ENCODE data around the gene SLC48A1. TPM values are rescaled to one million over a fixed set of nuclear protein-coding genes. Genes with fewer than 3 reads are reported as not detected.

Gene SLC48A1
- polyA plus RNA-seq, 1 donor from 2014 or later, result 8.0 TPM

GRCh38 chr12:47823422-47824086 is 50.5 kb downstream of the SLC48A1 start:
- H3K27ac ChIP-seq (ENCODE audit: low read length), result no peak overlapping the region

GRCh38 chr12:47824198-47824597 is 51.2 kb downstream of the SLC48A1 start:
- Histone ChIP-seq H3K79me2 (replicated peaks; ENCODE audit: insufficient read depth, low read length) (peaks cover 13% of the 10 kb centered on the region), H3K9me2 (ENCODE audit: insufficient read depth, low read length) (no peaks in the 10 kb centered on the region), H3K36me3 (ENCODE audit: insufficient read depth, low read length) (no peaks in the 10 kb centered on the region), H4K20me1 (ENCODE audit: insufficient read depth) (no peaks in the 10 kb centered on the region), H3K9ac (ENCODE audit: low read length) (no peak overlapping the region), H3K27ac (ENCODE audit: low read length) (no peak overlapping the region), H3F3A (ENCODE audit: insufficient read depth, low read length, poor library complexity, severe bottlenecking) (no peaks in the 10 kb centered on the region), H3K9me3 (ENCODE audit: low read length) (no peaks in the 10 kb centered on the region), H3K4me2 (ENCODE audit: low read length) (no peak overlapping the region), H2AFZ (ENCODE audit: low read depth, low read length) (no peak overlapping the region), H3K4me3 (ENCODE audit: low read length) (no peak overlapping the region), H3K27me3 (ENCODE audit: insufficient read depth, low read depth, low read length) (no peaks in the 10 kb centered on the region)
- TF ChIP-seq MXI1 (conservative IDR thresholded peaks at IDR 0.05; ENCODE audit: poor library complexity, severe bottlenecking) (no peak), RAD21 (conservative IDR thresholded peaks at IDR 0.05) (no peak), EZH2 (IDR thresholded peaks at IDR 0.05; ENCODE audit: borderline replicate concordance, insufficient read depth, low read length, poor library complexity, severe bottlenecking) (no peak), CTCF (IDR thresholded peaks at IDR 0.05; ENCODE audit: poor library complexity, severe bottlenecking) (no peak), TAF1 (IDR thresholded peaks at IDR 0.05; ENCODE audit: low read depth) (no peak), POLR2AphosphoS5 (IDR thresholded peaks at IDR 0.05) (no peak), SMC3 (conservative IDR thresholded peaks at IDR 0.05; ENCODE audit: poor library complexity) (no peak), EP300 (conservative IDR thresholded peaks at IDR 0.05; ENCODE audit: poor library complexity, severe bottlenecking) (no peak), REST (IDR thresholded peaks at IDR 0.05; ENCODE audit: borderline replicate concordance) (no peak)

More at GRCh38 chr12:47823422-47824086, 50.5 kb downstream of the SLC48A1 start:
- H3K79me2 ChIP-seq (replicated peaks; ENCODE audit: insufficient read depth, low read length), result peaks cover 13% of the 10 kb centered on the region
- H2AFZ ChIP-seq (ENCODE audit: low read depth, low read length), result no peak overlapping the region
- H4K20me1 ChIP-seq (ENCODE audit: insufficient read depth), result no peaks in the 10 kb centered on the region
- H3K9me3 ChIP-seq (ENCODE audit: low read length), result no peaks in the 10 kb centered on the region
- no peak overlapping the region for H3K4me2 ChIP-seq (ENCODE audit: low read length)
- no peak overlapping the region for H3K9ac ChIP-seq (ENCODE audit: low read length)
- no peaks in the 10 kb centered on the region for H3K9me2 ChIP-seq (ENCODE audit: insufficient read depth, low read length)
- no peaks in the 10 kb centered on the region for H3K27me3 ChIP-seq (ENCODE audit: insufficient read depth, low read depth, low read length)
- H3F3A ChIP-seq (ENCODE audit: insufficient read depth, low read length, poor library complexity, severe bottlenecking), result no peaks in the 10 kb centered on the region
- no peaks in the 10 kb centered on the region for H3K36me3 ChIP-seq (ENCODE audit: insufficient read depth, low read length)
- no peak for TF ChIP-seq RAD21 (conservative IDR thresholded peaks at IDR 0.05)
- no peak for TF ChIP-seq EZH2 (IDR thresholded peaks at IDR 0.05; ENCODE audit: borderline replicate concordance, insufficient read depth, low read length, poor library complexity, severe bottlenecking)
- no peak overlapping the region for H3K4me3 ChIP-seq (ENCODE audit: low read length)
